Activated naive CD4-positive, alpha-beta T cell treated with anti-CD3 and anti-CD28 coated beads, Interleukin-2, amount 50 U/mL, for 24 hours (primary cell): ENCODE data around the gene DTNB.

Experiments used
- H3K27ac Mint-ChIP-seq: one replicate; pipeline ENCODE4 v1.8.0; 2021; ENCODE audit warnings: mild to moderate bottlenecking, mixed read lengths
- H3K27me3 Mint-ChIP-seq: one replicate; pipeline ENCODE4 v1.8.0; 2021; ENCODE audit warnings: mixed read lengths
- H3K36me3 Mint-ChIP-seq: one replicate; pipeline ENCODE4 v1.8.0; 2021; ENCODE audit warnings: mixed read lengths
- H3K4me1 Mint-ChIP-seq: one replicate; pipeline ENCODE4 v1.8.0; 2021; ENCODE audit warnings: mixed read lengths
- H3K4me3 Mint-ChIP-seq: one replicate; pipeline ENCODE4 v1.8.0; 2021; ENCODE audit warnings: mild to moderate bottlenecking, mixed read lengths
- H3K9me3 Mint-ChIP-seq: one replicate; pipeline ENCODE4 v1.8.0; 2021; ENCODE audit warnings: mixed read lengths

DTNB gene

GRCh38 chr2:25592766-25593292 lies 80.5 kb downstream of the DTNB start:
- H3K27ac Mint-ChIP-seq: peak overlapping the region; percentile 62

GRCh38 chr2:25590921-25591505 lies 82.4 kb downstream of the DTNB start:
- no peaks in the 10 kb centered on the region for H3K27me3 Mint-ChIP-seq
- no peaks in the 10 kb centered on the region for H3K9me3 Mint-ChIP-seq
- H3K36me3 Mint-ChIP-seq: peaks cover 2% of the 10 kb centered on the region
- H3K4me3 Mint-ChIP-seq: no peak overlapping the region
- no peak overlapping the region for H3K27ac Mint-ChIP-seq
- H3K4me1 Mint-ChIP-seq: peaks cover 22% of the 10 kb centered on the region

More at GRCh38 chr2:25592766-25593292, 80.5 kb downstream of the DTNB start:
- H3K4me3 Mint-ChIP-seq: no peak overlapping the region
- H3K36me3 Mint-ChIP-seq: no peaks in the 10 kb centered on the region
- H3K9me3 Mint-ChIP-seq: no peaks in the 10 kb centered on the region
- peaks cover 15% of the 10 kb centered on the region for H3K4me1 Mint-ChIP-seq
- no peaks in the 10 kb centered on the region for H3K27me3 Mint-ChIP-seq

DNA sequence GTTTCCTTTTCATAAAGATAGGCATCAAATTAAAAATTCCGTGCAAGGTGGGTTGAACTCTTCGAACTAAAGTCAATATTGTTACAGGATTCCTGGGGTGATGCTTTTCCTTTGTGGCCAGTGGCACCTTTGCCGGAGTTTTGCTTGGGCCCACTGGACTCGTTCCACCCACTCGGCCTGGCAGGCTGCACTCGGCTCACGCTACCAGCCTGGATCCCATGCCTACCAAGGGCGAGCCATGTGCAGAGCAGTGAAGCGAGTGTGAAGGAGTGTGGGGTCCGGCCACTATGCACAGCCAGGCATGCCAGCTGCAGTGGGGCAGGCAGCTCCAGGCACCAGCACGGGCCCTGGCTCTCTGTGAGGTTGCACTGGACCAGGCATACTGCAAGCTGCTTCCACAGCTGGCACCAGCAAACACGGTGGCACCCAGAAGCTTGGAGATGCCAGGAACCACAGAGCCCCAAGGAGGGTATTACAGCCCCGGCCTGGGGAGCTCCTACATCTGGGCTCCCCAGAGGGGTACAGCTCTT lies 83.6 kb downstream of the DTNB start:
- Mint-ChIP-seq H3K4me1 (peaks cover 22% of the 10 kb centered on the region), H3K27me3 (no peaks in the 10 kb centered on the region), H3K36me3 (peaks cover 2% of the 10 kb centered on the region), H3K4me3 (no peak overlapping the region), H3K27ac (no peak overlapping the region), H3K9me3 (no peaks in the 10 kb centered on the region)

DNA sequence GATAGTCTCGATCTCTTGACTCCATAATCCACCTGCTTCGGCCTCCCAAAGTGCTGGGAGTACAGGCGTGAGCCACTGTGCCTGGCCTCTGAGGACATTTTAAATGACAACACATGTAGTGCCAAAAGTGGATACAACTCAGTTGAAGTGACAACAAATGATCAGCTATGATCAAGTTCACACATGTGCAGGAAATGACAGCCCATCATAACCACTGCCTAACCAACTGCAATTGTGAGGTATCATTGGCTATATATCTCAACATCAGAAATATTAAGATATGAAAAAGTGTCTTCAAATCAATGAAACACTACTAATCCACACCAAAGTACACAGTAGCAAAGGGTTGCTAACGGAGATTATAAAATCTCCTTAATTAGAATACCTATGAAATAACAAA lies 84.8 kb downstream of the DTNB start:
- Mint-ChIP-seq H3K4me3 (no peak overlapping the region), H3K27me3 (no peaks in the 10 kb centered on the region), H3K9me3 (no peaks in the 10 kb centered on the region), H3K4me1 (peaks cover 22% of the 10 kb centered on the region), H3K36me3 (peaks cover 2% of the 10 kb centered on the region), H3K27ac (no peak overlapping the region)

DNA sequence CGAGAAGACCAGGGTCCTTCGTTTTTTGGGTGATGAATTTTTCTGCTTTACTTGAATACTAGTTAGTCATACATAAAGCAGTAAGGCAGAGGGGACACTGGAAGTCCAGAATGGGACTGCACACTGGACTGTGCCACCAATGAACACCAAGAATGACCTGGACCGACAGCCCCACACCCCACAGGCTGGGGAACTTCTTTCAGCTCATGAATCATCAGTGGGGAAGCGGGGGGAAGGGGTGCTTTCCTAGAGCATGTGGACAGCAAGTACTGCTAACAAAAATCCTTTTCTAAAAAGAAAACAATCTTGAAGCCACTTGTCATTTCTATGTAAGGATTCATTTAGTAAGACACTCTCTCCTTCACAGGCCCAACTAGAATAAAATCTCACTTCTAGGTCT lies 86.0 kb downstream of the DTNB start:
- Mint-ChIP-seq H3K27me3 (no peaks in the 10 kb centered on the region), H3K27ac (no peak overlapping the region), H3K36me3 (peaks cover 2% of the 10 kb centered on the region), H3K4me3 (no peak overlapping the region), H3K4me1 (peaks cover 14% of the 10 kb centered on the region), H3K9me3 (no peaks in the 10 kb centered on the region)

DNA sequence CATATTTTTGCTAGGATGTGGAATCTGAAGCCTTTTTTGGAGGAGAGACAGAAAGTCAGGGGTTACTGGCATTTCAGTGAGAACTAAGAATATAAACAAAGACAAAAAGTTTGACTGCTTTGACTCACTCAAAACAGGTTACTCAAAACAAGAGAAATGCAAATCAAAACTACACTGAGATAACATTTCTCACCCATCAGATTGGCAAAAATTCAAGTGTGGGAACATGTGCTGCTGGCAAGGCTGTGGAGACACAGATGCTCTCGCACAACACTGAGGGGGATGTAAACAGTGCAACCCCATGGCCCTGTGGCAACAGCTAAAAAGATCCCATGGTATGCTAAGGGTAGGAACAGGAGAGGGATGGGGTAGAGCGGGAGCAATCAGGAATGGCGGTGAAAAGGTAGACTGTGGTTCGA lies 86.6 kb downstream of the DTNB start:
- Mint-ChIP-seq H3K36me3 (peaks cover 2% of the 10 kb centered on the region), H3K9me3 (no peaks in the 10 kb centered on the region), H3K27me3 (no peaks in the 10 kb centered on the region), H3K4me3 (no peak overlapping the region), H3K4me1 (peaks cover 8% of the 10 kb centered on the region), H3K27ac (no peak overlapping the region)

DNA sequence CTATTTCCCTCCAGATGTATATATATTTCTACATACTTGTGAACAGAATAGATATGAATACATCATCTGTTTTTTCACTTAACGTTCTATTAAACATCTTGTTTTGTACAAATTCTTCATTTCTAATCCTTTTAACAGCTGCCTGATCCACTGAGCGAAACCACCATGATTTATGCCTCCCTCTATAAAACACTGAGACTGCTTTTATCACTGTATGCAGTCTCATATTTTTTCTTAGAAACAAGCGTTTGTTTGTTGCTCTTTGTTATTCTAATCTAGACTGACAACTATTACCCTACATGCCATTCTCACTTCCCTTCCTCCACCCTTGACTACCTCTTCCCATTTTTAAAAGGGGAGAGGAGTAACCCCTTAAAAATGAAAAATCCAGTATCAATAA lies 88.2 kb downstream of the DTNB start:
- Mint-ChIP-seq H3K27ac (no peak overlapping the region), H3K4me1 (peaks cover 8% of the 10 kb centered on the region), H3K27me3 (no peaks in the 10 kb centered on the region), H3K9me3 (no peaks in the 10 kb centered on the region), H3K4me3 (no peak overlapping the region), H3K36me3 (peaks cover 2% of the 10 kb centered on the region)

- H3K9me3 Mint-ChIP-seq: no peaks in the 10 kb centered on the region
These were observed 91.1 kb downstream of the DTNB start for GRCh38 chr2:25582077-25582830.

DNA sequence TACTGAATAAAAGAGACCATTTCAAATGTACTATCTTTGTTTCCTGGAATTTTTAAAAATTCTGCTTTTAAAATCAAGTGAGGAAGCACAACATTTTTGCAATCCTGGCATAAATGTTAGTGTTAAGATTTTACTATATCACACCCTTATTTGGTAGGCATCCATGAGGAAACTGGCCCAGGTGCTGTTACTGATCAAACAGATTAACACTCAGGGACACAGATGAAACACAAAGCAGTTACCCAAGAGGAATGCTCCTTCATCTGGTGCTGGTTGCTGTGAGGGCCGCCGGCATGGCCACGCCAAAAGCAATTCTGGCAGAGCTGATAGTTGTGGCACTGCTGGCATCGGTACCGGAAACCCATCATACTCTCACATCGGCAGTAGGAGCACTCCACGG lies 96.8 kb downstream of the DTNB start:
- Mint-ChIP-seq H3K9me3 (no peaks in the 10 kb centered on the region), H3K27me3 (no peaks in the 10 kb centered on the region), H3K36me3 (peaks cover 23% of the 10 kb centered on the region), H3K4me3 (no peak overlapping the region), H3K27ac (no peak overlapping the region), H3K4me1 (no peaks in the 10 kb centered on the region)

More at GRCh38 chr2:25582077-25582830, 91.1 kb downstream of the DTNB start:
- peaks cover 9% of the 10 kb centered on the region for H3K36me3 Mint-ChIP-seq
- H3K4me3 Mint-ChIP-seq: no peak overlapping the region
- peaks cover 8% of the 10 kb centered on the region for H3K4me1 Mint-ChIP-seq
- H3K27ac Mint-ChIP-seq: no peak overlapping the region
- no peaks in the 10 kb centered on the region for H3K27me3 Mint-ChIP-seq

- no peaks in the 10 kb centered on the region for H3K27me3 Mint-ChIP-seq
- H3K4me1 Mint-ChIP-seq: no peaks in the 10 kb centered on the region
- no peak overlapping the region for H3K4me3 Mint-ChIP-seq
- H3K9me3 Mint-ChIP-seq: no peaks in the 10 kb centered on the region
- peaks cover 19% of the 10 kb centered on the region for H3K36me3 Mint-ChIP-seq
- H3K27ac Mint-ChIP-seq: no peak overlapping the region
These were observed 100.7 kb downstream of the DTNB start for GRCh38 chr2:25572638-25573037.

DNA sequence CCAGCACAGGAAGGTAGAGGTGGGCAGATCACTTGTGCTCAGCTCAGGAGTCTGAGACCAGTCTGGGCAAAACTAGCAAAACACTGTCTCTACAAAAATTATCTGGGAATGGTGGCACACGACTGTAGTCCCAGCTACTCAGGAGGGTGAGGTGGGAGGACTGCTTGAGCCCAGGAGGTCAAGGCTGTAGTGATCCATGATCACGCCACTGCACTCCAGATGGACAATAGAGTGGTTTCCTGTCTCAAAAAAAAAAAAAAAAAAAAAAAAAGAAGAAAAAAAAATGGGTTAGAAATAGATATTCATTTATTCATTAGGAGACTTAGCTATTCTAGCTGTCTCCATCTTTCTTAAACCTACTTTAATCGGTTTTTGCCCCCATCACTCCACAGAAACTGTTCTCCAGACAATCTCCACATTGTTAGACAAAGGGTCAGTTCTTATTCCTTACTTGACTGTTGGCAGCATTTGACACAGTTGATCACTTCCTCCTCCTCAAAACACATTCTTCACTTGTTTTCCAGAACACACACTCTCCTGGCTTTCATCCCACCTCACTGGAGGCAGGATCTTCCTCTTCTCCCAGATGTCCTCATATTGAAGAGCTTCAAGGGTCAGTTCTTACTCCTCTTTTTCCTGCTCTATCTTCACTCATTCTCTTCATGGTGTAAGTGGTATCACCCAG lies 103.1 kb downstream of the DTNB start:
- Mint-ChIP-seq H3K27ac (no peak overlapping the region), H3K4me3 (no peak overlapping the region), H3K9me3 (no peaks in the 10 kb centered on the region), H3K4me1 (peaks cover 9% of the 10 kb centered on the region), H3K27me3 (no peaks in the 10 kb centered on the region), H3K36me3 (peaks cover 13% of the 10 kb centered on the region)

- Mint-ChIP-seq H3K27ac (no peak overlapping the region), H3K27me3 (no peaks in the 10 kb centered on the region), H3K4me3 (no peak overlapping the region), H3K4me1 (peaks cover 9% of the 10 kb centered on the region), H3K9me3 (no peaks in the 10 kb centered on the region), H3K36me3 (peaks cover 4% of the 10 kb centered on the region)
These were observed 106.0 kb downstream of the DTNB start for GRCh38 chr2:25567406-25567805.

DNA sequence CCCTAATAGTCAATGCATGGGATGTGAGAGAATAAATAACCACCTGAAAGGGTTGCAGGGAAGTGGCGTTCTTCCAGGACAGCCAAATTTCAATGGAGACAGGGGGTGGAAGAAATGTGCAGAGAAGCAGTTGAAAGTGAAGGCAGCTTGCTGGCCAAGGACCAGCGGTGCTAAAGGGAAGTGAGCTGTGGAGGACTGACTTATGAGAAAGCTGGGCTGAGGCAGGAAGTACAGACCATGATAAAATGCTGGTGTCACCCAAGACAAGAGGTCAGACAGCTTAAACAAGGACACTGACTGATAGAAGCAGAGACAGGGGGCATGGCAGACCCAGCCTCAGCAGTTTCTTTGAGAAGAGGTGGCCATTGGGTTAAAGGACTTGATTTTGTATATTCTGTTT lies 106.7 kb downstream of the DTNB start:
- peaks cover 4% of the 10 kb centered on the region for H3K36me3 Mint-ChIP-seq
- H3K4me1 Mint-ChIP-seq: peaks cover 15% of the 10 kb centered on the region
- H3K4me3 Mint-ChIP-seq: no peak overlapping the region
- H3K27me3 Mint-ChIP-seq: no peaks in the 10 kb centered on the region
- H3K9me3 Mint-ChIP-seq: no peaks in the 10 kb centered on the region
- H3K27ac Mint-ChIP-seq: no peak overlapping the region

- Mint-ChIP-seq H3K27ac (no peak overlapping the region), H3K36me3 (peaks cover 5% of the 10 kb centered on the region), H3K9me3 (peaks cover 2% of the 10 kb centered on the region)
These were observed 107.3 kb downstream of the DTNB start for GRCh38 chr2:25566094-25566493.

GRCh38 chr2:25561136-25561850 lies 112.1 kb downstream of the DTNB start:
- Mint-ChIP-seq H3K4me1 (peaks cover 57% of the 10 kb centered on the region), H3K27ac (peak overlapping the region; percentile 63), H3K36me3 (peaks cover 13% of the 10 kb centered on the region), H3K27me3 (no peaks in the 10 kb centered on the region), H3K9me3 (peaks cover 6% of the 10 kb centered on the region), H3K4me3 (peak overlapping the region; percentile 60)

More at GRCh38 chr2:25566094-25566493, 107.3 kb downstream of the DTNB start:
- Mint-ChIP-seq H3K27me3 (no peaks in the 10 kb centered on the region), H3K4me3 (no peak overlapping the region), H3K4me1 (peaks cover 21% of the 10 kb centered on the region)
